KOPT-K1 (cell line): Measurements from ENCODE around the gene GATAD2B.
"Not testable (repeated sequence)": the region's sequence is repeated elsewhere in the genome, so short reads cannot be mapped to it uniquely, and the experiment has no call there.

ENCODE experiments used
- H3K27ac ChIP-seq: fragments of 200-600 bp; sonication (generic); 2 replicates; pipeline ENCODE4 v1.5.1; 2016; ENCODE audit warnings: antibody characterized with exemption, mild to moderate bottlenecking, low read depth, low read length; ENCODE audit not compliant: poor library complexity, severe bottlenecking
- H3K36me3 ChIP-seq: fragments of 200-600 bp; sonication (generic); 2 replicates; pipeline ENCODE4 v1.5.1; 2017; ENCODE audit warnings: antibody characterized with exemption, mild to moderate bottlenecking, low read length, moderate library complexity; ENCODE audit not compliant: insufficient read depth
- H3K9me3 ChIP-seq: fragments of 200-600 bp; sonication (generic); 2 replicates; pipeline ENCODE4 v1.5.1; 2017; ENCODE audit warnings: antibody characterized with exemption, low read length, mild to moderate bottlenecking; ENCODE audit not compliant: insufficient read depth, poor library complexity, severe bottlenecking

GATAD2B gene

GRCh38 chr1:153899509-153899908 lies 23.3 kb downstream of the GATAD2B start:
- Histone ChIP-seq H3K27ac (no peak overlapping the region), H3K9me3 (no peaks in the 10 kb centered on the region), H3K36me3 (peaks cover 49% of the 10 kb centered on the region)

DNA sequence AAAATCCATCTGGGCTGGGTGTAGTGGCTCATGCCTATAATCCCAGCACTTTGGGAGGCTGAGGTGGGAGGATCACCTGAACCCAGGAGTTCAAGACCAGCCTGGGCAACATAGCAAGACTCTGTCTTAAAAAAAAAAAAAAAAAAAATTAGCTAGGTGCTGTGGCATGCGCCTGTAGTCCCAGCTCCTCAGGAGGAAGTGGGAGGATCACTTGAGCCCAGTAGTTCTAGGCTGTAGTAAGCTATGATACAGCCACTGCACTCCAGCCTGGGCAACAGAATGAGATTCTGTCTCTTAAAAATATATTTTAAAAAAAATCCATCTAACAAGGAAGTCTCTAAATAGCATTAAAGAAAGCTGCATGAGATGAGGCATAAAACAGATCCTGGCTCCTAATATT lies 26.9 kb downstream of the GATAD2B start:
- not testable (repeated sequence) for H3K9me3 ChIP-seq, H3K27ac ChIP-seq
- peaks cover 71% of the 10 kb centered on the region for H3K36me3 ChIP-seq

DNA sequence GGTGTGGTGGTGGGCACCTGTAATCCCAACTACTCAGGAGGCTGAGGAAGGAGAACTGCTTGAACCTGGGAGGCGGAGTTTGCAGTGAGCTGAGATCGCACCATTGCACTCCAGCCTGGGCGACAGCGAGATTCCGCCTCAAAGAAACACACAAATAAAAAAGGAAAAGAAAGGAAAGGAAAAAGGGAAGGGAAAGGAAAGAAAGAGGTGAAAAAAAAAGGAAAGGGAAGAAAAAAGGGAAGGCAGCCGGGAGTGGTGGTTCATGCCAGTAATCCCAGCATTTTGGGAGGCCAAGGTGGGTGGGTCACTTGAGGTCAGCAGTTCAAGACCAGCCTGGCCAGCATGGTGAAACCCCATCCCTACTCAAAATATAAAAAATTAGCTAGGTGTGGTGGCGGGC lies 31.7 kb downstream of the GATAD2B start:
- H3K27ac ChIP-seq, H3K9me3 ChIP-seq: not testable (repeated sequence)
- peaks cover 61% of the 10 kb centered on the region for H3K36me3 ChIP-seq

- Histone ChIP-seq H3K36me3 (peaks cover 54% of the 10 kb centered on the region), H3K9me3 (no peaks in the 10 kb centered on the region), H3K27ac (peak overlapping the region; percentile 16)
These were observed 34.2 kb downstream of the GATAD2B start for GRCh38 chr1:153888533-153888932.

- no peak overlapping the region for H3K27ac ChIP-seq
- H3K9me3 ChIP-seq = no peaks in the 10 kb centered on the region
- H3K36me3 ChIP-seq = peaks cover 35% of the 10 kb centered on the region
These were observed 36.6 kb downstream of the GATAD2B start for GRCh38 chr1:153886127-153886526.

DNA sequence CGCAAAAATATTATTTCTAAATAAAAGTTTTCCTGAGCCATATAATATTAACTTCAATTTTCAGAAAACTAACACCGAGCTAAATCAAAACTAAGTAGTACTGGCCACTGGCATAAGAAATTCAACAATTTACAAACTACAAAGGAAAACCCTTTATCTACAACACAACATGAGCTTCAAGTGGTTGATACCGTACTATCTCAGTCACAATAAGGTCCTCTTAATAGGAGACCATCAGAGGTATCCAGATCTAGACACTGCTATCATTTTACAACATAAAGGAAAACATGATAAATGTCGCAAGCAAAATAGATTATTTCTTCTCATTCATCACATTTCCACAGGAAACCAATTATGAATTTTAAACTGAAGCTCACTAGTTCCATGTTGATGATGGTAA lies 39.5 kb downstream of the GATAD2B start:
- Histone ChIP-seq H3K9me3 (no peaks in the 10 kb centered on the region), H3K36me3 (peaks cover 31% of the 10 kb centered on the region), H3K27ac (no peak overlapping the region)

GRCh38 chr1:153882296-153882912 lies 40.4 kb downstream of the GATAD2B start:
- H3K9me3 ChIP-seq = no peaks in the 10 kb centered on the region
- peaks cover 25% of the 10 kb centered on the region for H3K36me3 ChIP-seq
- H3K27ac ChIP-seq = no peak overlapping the region

- H3K27ac ChIP-seq = no peak overlapping the region
These were observed 41.0 kb downstream of the GATAD2B start for GRCh38 chr1:153881751-153882150.

GRCh38 chr1:153880962-153881361 lies 41.8 kb downstream of the GATAD2B start:
- no peak overlapping the region for H3K27ac ChIP-seq
- no peaks in the 10 kb centered on the region for H3K9me3 ChIP-seq
- H3K36me3 ChIP-seq = peaks cover 13% of the 10 kb centered on the region

More at GRCh38 chr1:153881751-153882150, 41.0 kb downstream of the GATAD2B start:
- Histone ChIP-seq H3K36me3 (peaks cover 18% of the 10 kb centered on the region), H3K9me3 (no peaks in the 10 kb centered on the region)

GRCh38 chr1:153880024-153880423 lies 42.7 kb downstream of the GATAD2B start:
- Histone ChIP-seq H3K27ac (no peak overlapping the region), H3K9me3 (no peaks in the 10 kb centered on the region), H3K36me3 (peaks cover 17% of the 10 kb centered on the region)

GRCh38 chr1:153877112-153877511 lies 45.7 kb downstream of the GATAD2B start:
- no peak overlapping the region for H3K27ac ChIP-seq
- H3K9me3 ChIP-seq = no peaks in the 10 kb centered on the region
- peaks cover 23% of the 10 kb centered on the region; the same call in 1 of the 2 replicates for H3K36me3 ChIP-seq

DNA sequence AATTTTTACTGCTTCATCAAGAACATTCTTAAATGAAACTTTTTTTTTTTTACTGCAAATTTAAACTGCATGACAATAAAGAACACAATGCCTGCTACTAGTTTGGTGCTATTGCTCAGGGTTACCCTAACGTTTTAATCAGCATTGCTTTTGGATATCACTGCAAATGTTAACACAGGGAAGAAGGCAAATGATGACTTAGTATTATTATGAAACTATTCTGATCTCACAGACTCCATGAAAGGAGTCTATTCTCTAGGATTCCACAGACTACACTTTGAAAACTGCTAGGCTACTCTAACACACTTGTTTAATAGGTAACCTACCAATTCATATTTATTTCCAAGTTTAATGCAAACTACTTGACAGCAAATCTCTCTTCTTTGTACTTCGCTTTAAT lies 49.8 kb downstream of the GATAD2B start:
- Histone ChIP-seq H3K36me3 (peaks cover 16% of the 10 kb centered on the region; the same call in 1 of the 2 replicates), H3K9me3 (peaks cover 7% of the 10 kb centered on the region), H3K27ac (no peak overlapping the region)

DNA sequence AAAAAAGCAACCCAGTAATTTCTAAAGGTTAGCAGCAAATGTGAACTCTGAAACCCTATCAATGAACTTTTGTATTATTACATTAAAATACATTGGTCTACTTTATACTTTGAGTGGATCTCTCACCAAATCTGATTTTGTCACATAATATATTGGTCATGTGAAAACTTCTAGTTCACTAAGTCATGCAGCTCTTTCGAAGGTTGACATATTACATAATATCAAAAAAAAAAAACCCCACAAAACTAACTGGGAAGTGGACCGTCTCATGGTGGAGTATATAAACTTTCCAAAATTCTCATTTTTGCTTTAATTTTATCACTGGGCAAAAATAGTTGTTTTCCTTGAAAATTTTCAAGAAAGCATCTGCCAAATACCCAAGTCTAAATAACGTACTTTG lies 50.4 kb downstream of the GATAD2B start:
- peaks cover 16% of the 10 kb centered on the region; the same call in 1 of the 2 replicates for H3K36me3 ChIP-seq

DNA sequence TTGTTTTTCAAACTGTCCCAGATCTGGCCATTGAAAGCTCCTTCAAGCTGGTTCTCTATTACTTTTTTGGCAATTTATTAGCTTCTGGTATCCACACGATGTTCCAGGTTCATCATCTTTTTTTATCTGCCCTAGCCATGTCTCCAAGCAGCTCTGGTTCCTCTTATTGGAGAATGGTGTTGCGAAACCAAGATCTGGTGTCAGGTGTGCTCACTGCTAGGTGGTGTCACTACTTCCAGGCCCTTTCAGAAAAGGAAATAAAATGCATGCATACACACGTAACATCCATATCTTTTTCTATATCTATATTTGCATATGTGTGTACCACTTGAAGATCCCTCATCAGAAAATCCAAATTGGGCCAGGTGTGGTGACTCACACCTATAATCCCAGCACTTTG lies 53.3 kb downstream of the GATAD2B start:
- Histone ChIP-seq H3K27ac (no peak overlapping the region), H3K9me3 (peaks cover 7% of the 10 kb centered on the region), H3K36me3 (peaks cover 13% of the 10 kb centered on the region; the same call in 1 of the 2 replicates)

More for the DNA sequence above, 50.4 kb downstream of the GATAD2B start:
- H3K27ac ChIP-seq = no peak overlapping the region
- peaks cover 7% of the 10 kb centered on the region for H3K9me3 ChIP-seq

DNA sequence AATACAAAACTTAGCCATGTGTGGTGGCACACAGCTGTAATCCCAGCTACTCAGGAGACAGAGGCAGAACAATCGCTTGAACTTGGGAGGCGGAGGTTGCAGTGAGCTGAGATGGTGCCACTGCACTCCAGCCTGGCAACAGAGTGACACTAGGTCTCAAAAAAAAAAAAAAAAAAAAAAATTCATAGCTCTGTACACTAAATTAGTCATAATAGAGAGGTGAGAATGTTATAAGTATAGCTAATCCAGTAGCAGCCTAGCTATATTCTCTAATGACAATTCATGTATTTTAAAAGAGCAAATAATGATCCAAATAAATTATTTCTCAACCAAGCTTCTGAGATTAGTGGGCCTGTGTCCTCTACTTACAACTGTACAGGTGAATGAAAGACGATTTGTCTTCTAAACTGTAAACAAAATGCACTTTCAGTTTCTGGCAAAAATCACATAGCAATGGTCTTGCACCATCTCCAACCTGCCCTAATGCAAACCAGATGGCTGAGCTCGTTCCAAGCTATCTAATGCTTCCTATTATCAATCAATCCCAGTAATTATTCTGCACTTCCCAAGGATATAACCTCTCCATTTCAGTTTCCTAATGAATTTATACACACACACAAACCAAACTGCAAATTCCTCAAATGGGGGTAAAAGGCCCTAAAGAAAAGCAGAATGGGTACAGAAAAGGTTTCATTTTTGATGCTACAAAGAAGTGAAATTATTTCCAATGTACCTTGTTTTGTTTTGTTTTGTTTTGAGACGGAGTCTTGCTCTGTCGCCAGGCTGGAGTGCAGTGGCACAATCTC lies 56.5 kb downstream of the GATAD2B start:
- Histone ChIP-seq H3K9me3 (peaks cover 7% of the 10 kb centered on the region), H3K27ac (no peak overlapping the region), H3K36me3 (peaks cover 7% of the 10 kb centered on the region; the same call in 1 of the 2 replicates)
